Naive B cell (primary cell): ENCODE measurements around the gene SLC26A6. TPM values are rescaled to one million over a fixed set of nuclear protein-coding genes. Genes with fewer than 3 reads are reported as not detected.

Source experiments
- ATAC-seq, 2 donors: fragments of 150-1000 bp; cut with Tn5 transposase; 2 replicates each; pipeline ENCODE4 v1.10.0; 2021; ENCODE audit warnings: low read depth in 2 of 2, mild to moderate bottlenecking in 2 of 2, moderate library complexity in 2 of 2
- DNase-seq: peaks from one replicate; pipeline ENCODE4 v3.0.0; 2022
- H3K27ac Mint-ChIP-seq, 6 donors: one replicate each; pipeline ENCODE4 v1.8.0; 2020 to 2022; ENCODE audit warnings: mild to moderate bottlenecking in 6 of 6, mixed read lengths in 6 of 6, moderate library complexity in 5 of 6, inconsistent platforms in 2 of 6
- H3K27me3 Mint-ChIP-seq, 3 donors: one replicate each; pipeline ENCODE4 v1.8.0; 2021 to 2022; ENCODE audit warnings: mixed read lengths in 3 of 3, mild to moderate bottlenecking in 1 of 3
- H3K36me3 Mint-ChIP-seq, 2 donors: one replicate each; pipeline ENCODE4 v1.8.0; 2020 to 2022; ENCODE audit warnings: mixed read lengths in 2 of 2, inconsistent platforms in 1 of 2, mild to moderate bottlenecking in 1 of 2
- H3K4me1 Mint-ChIP-seq, 3 donors: one replicate each; pipeline ENCODE4 v1.8.0; 2020 to 2022; ENCODE audit warnings: mixed read lengths in 3 of 3, inconsistent platforms in 1 of 3, mild to moderate bottlenecking in 1 of 3, moderate library complexity in 1 of 3
- H3K4me3 Mint-ChIP-seq, 8 donors: one replicate each; pipeline ENCODE4 v1.8.0; 2020 to 2022; ENCODE audit warnings: mild to moderate bottlenecking in 8 of 8, mixed read lengths in 8 of 8, moderate library complexity in 8 of 8, inconsistent platforms in 2 of 8
- H3K9me3 Mint-ChIP-seq, 7 donors: one replicate each; pipeline ENCODE4 v1.8.0; 2020 to 2022; ENCODE audit warnings: mixed read lengths in 7 of 7, mild to moderate bottlenecking in 5 of 7, inconsistent platforms in 2 of 7, moderate library complexity in 1 of 7
- polyA plus RNA-seq, 6 donors: library from polyadenylated mRNA; unstranded; fragments of 300-500 nt; fragmentation: Illumina TruSeq; gene quantifications; one replicate each; pipeline ENCODE4 v1.2.3, GENCODE V29; 2021; ENCODE audit warnings: low read depth in 6 of 6

The SLC26A6 gene
- polyA plus RNA-seq, 6 donors from 2014 or later, result 0.25 to 1.7 (median 0.97) TPM; not detected in 1

DNA sequence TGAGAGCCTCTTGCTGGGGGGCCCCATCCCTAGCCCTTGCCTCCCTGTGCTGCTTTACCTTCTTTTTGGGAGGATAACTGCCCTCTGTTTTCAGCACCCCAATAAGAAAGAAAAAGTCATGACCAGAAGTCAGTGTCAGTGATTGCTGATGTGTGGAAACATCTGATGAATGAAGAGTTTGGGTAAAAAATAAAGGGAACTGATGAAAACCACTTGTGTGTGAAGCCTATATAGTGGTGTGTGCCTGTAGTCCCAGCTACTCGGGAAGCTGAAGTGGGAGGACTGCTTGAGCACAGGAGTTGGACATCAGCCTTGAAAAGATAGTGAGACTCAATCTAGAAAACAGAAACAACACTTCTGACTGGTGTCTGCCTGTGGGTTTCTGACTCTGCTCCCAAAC lies 37.3 kb upstream of the SLC26A6 start:
- Mint-ChIP-seq H3K27ac (peak overlapping the region in 3 of 6 donors; percentile 25 to 70 (median 36)), H3K4me3 (peak overlapping the region in 2 of 8 donors; percentile 26 to 30), H3K4me1 (peaks cover 15 to 18% (median 17%) of the 10 kb centered on the region in 3 donors), H3K9me3 (no peaks in the 10 kb centered on the region), H3K27me3 (no peaks in the 10 kb centered on the region), H3K36me3 (peaks cover 0 to 5% of the 10 kb centered on the region in 2 donors)
- DNase-seq (peak; percentile 23), ATAC-seq (peak; percentile 94 to 98)

- H3K4me1 Mint-ChIP-seq, result peaks cover 8 to 28% (median 17%) of the 10 kb centered on the region in 3 donors
- no peak for ATAC-seq
- no peak overlapping the region for H3K27ac Mint-ChIP-seq
- H3K4me3 Mint-ChIP-seq, result peak overlapping the region in 2 of 8 donors; percentile 3
- peaks cover 0 to 4% (median 0%) of the 10 kb centered on the region in 7 donors for H3K9me3 Mint-ChIP-seq
- H3K36me3 Mint-ChIP-seq, result peaks cover 0 to 10% of the 10 kb centered on the region in 2 donors
- DNase-seq, result no peak
- H3K27me3 Mint-ChIP-seq, result peaks cover 19 to 33% (median 20%) of the 10 kb centered on the region in 3 donors
Observed at GRCh38 chr3:48664929-48665328, 29.7 kb upstream of the SLC26A6 start.

DNA sequence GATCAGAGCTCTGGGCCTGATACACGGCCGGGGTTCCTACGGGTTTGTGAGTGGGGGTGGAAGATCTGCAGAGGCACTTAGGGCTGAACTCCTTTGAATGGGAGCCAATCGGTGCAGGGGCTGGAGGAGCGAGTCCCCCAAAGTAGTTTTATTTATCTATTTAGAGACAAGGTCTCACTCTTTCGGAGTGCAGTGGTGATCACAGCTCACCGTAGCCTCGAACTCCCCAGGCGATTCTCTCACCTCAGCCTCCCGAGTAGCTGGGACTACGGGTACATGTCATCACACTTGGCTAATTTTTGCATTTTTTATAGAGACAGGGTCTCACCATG lies 29.0 kb upstream of the SLC26A6 start:
- Mint-ChIP-seq H3K9me3 (peaks cover 0 to 4% (median 0%) of the 10 kb centered on the region in 7 donors), H3K27ac (no peak overlapping the region), H3K27me3 (peaks cover 22 to 39% (median 26%) of the 10 kb centered on the region in 3 donors), H3K4me1 (peaks cover 8 to 28% (median 17%) of the 10 kb centered on the region in 3 donors), H3K36me3 (peaks cover 0 to 10% of the 10 kb centered on the region in 2 donors), H3K4me3 (peak overlapping the region; percentile 52 to 84 (median 70))
- DNase-seq, result no peak
- ATAC-seq, result no peak

- peaks cover 27 to 45% (median 32%) of the 10 kb centered on the region in 3 donors for H3K27me3 Mint-ChIP-seq
- peaks cover 0 to 4% (median 0%) of the 10 kb centered on the region in 7 donors for H3K9me3 Mint-ChIP-seq
- DNase-seq (peak; percentile 69), ATAC-seq (peak; percentile 78 to 79)
- H3K27ac Mint-ChIP-seq, result no peak overlapping the region
- peak overlapping the region; percentile 66 to 84 (median 73) for H3K4me3 Mint-ChIP-seq
- H3K4me1 Mint-ChIP-seq, result peaks cover 8 to 28% (median 17%) of the 10 kb centered on the region in 3 donors
- peaks cover 0 to 10% of the 10 kb centered on the region in 2 donors for H3K36me3 Mint-ChIP-seq
Observed at GRCh38 chr3:48663489-48664312, 28.4 kb upstream of the SLC26A6 start.

DNA sequence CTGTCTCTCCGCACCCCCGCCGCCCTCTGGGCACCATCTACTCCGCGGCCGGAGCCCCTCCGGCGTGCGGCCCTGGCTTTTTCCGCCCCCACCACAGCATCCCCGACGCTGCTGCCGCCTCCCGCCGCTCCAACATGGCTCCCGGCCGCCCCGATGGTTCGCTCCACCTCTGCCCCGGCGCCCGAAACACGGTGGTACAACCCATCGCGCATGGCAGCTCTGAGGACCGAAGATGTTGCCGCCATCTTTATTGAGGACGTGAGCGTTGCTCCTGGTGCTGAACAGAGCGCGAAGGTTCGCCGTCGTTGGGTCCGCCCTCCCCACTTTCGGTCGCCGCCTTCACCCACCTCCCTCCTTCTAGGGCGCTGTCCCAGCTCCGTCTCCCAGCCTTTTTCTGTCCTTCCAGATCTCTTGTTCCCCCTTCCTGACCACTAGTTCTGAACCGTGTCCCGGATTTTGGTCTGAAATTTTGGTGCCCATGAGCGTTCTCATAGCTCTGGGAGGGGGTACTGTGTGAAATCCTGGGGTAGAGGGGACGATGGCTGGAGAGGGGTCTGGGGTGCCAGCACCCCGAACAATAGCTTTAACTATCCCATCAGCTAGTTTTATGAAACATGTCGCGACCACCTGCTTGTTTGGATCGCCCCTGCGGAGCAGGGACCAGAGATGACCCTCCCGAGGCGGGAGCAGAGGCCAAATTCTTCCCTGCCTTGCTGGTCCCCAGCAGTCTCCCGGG lies 27.7 kb upstream of the SLC26A6 start, which contains the start of gene CELSR3:
TSS of gene CELSR3 (minus strand) at position 134 of the 736 bp plus-strand sequence. CDS start 252 bp downstream, outside the sequence.
- ATAC-seq, result peak; percentile 6 to 20
- H3K27ac Mint-ChIP-seq, result peak within 1 kb of the TSS in 3 of 6 donors; percentile 65 to 96 (median 94)
- H3K4me3 Mint-ChIP-seq, result peak within 1 kb of the TSS; percentile 68 to 84 (median 73)
- peaks cover 9 to 28% (median 17%) of the 10 kb centered on the region in 3 donors for H3K4me1 Mint-ChIP-seq
- peaks cover 0 to 4% (median 0%) of the 10 kb centered on the region in 7 donors for H3K9me3 Mint-ChIP-seq
- H3K27me3 Mint-ChIP-seq, result peaks cover 28 to 50% (median 34%) of the 10 kb centered on the region in 3 donors
- peaks cover 0 to 10% of the 10 kb centered on the region in 2 donors for H3K36me3 Mint-ChIP-seq
- no peak for DNase-seq

GRCh38 chr3:48662145-48662752 lies 27.0 kb upstream of the SLC26A6 start:
- Mint-ChIP-seq H3K36me3 (peaks cover 0 to 10% of the 10 kb centered on the region in 2 donors), H3K27me3 (peaks cover 33 to 56% (median 34%) of the 10 kb centered on the region in 3 donors), H3K4me1 (peaks cover 12 to 28% (median 17%) of the 10 kb centered on the region in 3 donors), H3K4me3 (peak overlapping the region in 7 of 8 donors; percentile 40 to 82 (median 64)), H3K27ac (peak overlapping the region in 3 of 6 donors; percentile 65 to 96 (median 94)), H3K9me3 (peaks cover 0 to 4% (median 0%) of the 10 kb centered on the region in 7 donors)
- DNase-seq (no peak), ATAC-seq (no peak)

DNA sequence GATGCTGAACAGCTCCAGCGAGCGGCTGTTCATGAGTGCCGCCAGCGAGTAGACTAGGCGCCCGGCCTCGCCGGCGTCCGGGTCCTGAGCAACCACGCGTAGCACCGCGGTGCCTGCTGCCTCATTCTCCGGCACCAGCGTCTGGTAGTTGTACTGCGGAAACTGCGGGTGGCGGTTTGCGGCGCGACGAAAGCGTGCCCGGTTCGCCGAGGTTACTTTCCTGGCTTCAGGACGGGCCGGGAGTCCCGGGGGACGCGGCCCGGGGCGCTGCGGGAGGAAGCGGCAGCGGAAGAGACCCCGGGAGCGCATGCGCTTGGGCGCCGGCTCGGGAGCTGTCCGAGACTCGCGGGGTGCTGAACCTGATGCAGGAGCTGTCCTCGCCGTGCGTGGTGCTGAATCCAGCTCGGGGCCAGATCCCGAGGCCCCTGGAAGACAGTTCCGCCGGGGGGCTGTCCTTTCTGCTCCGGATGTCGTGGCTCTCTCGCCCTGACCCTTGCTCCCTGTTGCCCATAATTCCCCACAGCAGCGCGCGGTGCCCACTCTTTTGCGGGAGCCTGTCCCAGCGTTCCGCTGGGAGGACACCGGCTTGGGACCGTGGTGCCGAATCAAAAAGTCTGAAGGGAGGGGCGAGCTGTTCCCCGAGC lies 26.4 kb upstream of the SLC26A6 start:
- Mint-ChIP-seq H3K36me3 (peaks cover 0 to 10% of the 10 kb centered on the region in 2 donors), H3K4me1 (peaks cover 12 to 30% (median 17%) of the 10 kb centered on the region in 3 donors), H3K9me3 (peaks cover 0 to 4% (median 0%) of the 10 kb centered on the region in 7 donors), H3K27ac (peak overlapping the region in 3 of 6 donors; percentile 65 to 96 (median 94)), H3K27me3 (peaks cover 33 to 56% (median 34%) of the 10 kb centered on the region in 3 donors), H3K4me3 (peak overlapping the region; percentile 40 to 82 (median 64))
- ATAC-seq, result peak; percentile 56
- DNase-seq, result peak; percentile 68

DNA sequence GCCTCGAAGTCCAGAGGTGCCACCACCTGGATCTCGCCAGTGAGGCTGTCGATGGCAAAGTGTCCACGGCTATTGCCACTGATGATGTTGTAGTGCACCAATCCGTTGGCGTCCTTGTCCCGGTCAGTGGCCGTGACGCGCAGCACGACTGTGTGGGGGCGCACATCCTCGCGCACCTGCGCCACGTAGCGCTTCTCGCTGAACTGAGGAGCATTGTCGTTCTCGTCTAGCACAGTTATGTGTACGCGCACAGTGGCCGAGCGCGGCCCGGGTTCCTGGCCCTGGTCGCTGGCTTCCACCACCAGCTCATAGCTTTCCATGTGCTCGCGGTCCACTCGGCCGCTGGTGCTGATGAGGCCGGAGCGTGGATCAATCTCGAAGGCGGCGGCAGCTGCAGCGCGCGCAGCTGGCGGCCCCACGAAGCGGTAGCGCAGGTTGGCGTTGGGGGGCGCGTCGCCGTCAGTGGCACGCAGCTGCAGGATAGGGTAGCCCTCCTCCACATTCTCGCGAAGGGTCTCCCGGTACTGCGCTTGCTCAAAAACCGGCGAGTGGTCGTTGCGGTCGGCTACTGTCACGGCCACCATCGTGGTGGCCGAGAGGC lies 25.6 kb upstream of the SLC26A6 start:
- peaks cover 12 to 33% (median 19%) of the 10 kb centered on the region in 3 donors for H3K4me1 Mint-ChIP-seq
- peak overlapping the region in 5 of 8 donors; percentile 36 to 82 (median 64) for H3K4me3 Mint-ChIP-seq

DNA sequence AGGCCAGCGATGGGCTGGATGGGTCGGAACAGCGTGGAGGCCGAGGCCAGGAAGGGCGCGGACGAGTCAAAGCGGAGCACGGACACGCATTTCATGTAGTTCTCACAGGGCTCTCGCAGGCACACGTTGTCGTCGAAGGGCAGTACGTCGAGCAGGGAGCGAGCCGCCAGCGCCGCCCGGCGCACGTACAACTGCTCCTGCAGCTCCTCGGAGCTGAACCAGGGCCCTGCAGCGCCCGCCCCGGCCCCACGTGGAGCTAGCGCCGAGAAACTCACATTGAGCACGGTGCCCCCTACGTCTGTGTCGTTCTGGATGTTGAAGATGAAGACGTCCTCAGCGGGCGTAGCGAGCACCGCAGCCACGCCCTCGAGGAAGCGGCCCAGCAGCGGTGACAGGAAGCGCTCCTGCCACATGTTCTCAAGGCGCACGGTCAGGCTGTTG lies 21.6 kb upstream of the SLC26A6 start:
- ATAC-seq, result no peak
- no peaks in the 10 kb centered on the region for H3K9me3 Mint-ChIP-seq
- H3K4me1 Mint-ChIP-seq, result peaks cover 14 to 15% (median 14%) of the 10 kb centered on the region in 3 donors
- H3K4me3 Mint-ChIP-seq, result peak overlapping the region; percentile 48 to 85 (median 77)
- H3K27me3 Mint-ChIP-seq, result peaks cover 16 to 33% (median 20%) of the 10 kb centered on the region in 3 donors
- DNase-seq, result no peak
- peak overlapping the region in 1 of 6 donors; percentile 38 for H3K27ac Mint-ChIP-seq
- no peaks in the 10 kb centered on the region for H3K36me3 Mint-ChIP-seq

More for the DNA sequence above, 25.6 kb upstream of the SLC26A6 start:
- Mint-ChIP-seq H3K9me3 (peaks cover 0 to 4% (median 0%) of the 10 kb centered on the region in 7 donors), H3K36me3 (peaks cover 0 to 10% of the 10 kb centered on the region in 2 donors), H3K27me3 (peaks cover 33 to 56% (median 34%) of the 10 kb centered on the region in 3 donors), H3K27ac (no peak overlapping the region)
- ATAC-seq (no peak), DNase-seq (no peak)

- H3K4me1 Mint-ChIP-seq, result peaks cover 8 to 14% (median 10%) of the 10 kb centered on the region in 3 donors
Observed at GRCh38 chr3:48656061-48656840, 21.0 kb upstream of the SLC26A6 start.

DNA sequence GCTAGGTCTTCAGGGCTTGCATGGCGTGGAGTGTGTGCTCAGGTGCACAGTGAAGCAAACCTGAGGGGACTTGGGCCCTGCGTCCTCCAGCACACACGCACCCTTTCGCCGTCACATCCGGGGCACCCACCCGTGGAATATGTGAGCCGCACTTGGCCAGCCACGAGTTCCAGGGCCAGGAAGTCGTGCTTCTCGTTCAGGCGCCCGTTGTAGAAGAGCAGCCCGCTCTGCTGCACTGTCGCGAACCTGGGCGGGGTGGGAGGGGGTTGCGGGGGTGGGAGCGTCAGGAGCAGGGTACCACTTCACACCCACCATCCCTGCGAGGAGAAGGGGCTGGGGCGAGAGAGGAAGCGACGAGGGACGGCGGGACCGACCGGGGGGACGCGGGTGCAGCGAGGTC lies 20.3 kb upstream of the SLC26A6 start:
- ATAC-seq (peak; percentile 48 to 61), DNase-seq (peak; percentile 32)
- Mint-ChIP-seq H3K27ac (peak overlapping the region in 3 of 6 donors; percentile 53 to 89 (median 80)), H3K27me3 (peaks cover 15 to 28% (median 16%) of the 10 kb centered on the region in 3 donors), H3K4me1 (peaks cover 5 to 14% (median 9%) of the 10 kb centered on the region in 3 donors), H3K4me3 (peak overlapping the region; percentile 73 to 87 (median 80)), H3K36me3 (no peaks in the 10 kb centered on the region), H3K9me3 (no peaks in the 10 kb centered on the region)

More at GRCh38 chr3:48656061-48656840, 21.0 kb upstream of the SLC26A6 start:
- H3K9me3 Mint-ChIP-seq, result no peaks in the 10 kb centered on the region
- no peaks in the 10 kb centered on the region for H3K36me3 Mint-ChIP-seq
- H3K4me3 Mint-ChIP-seq, result peak overlapping the region; percentile 48 to 87 (median 77)
- ATAC-seq, result peak; percentile 82 to 84
- H3K27ac Mint-ChIP-seq, result peak overlapping the region in 3 of 6 donors; percentile 33 to 89 (median 80)
- peaks cover 15 to 28% (median 16%) of the 10 kb centered on the region in 3 donors for H3K27me3 Mint-ChIP-seq
- DNase-seq, result peak; percentile 76
